HG03103 (cell line): Measurements from ENCODE around the gene GDNF.
"Not testable (repeated sequence)": the region's sequence is repeated elsewhere in the genome, so short reads cannot be mapped to it uniquely, and the experiment has no call there.

Experiments used
- ATAC-seq: cut with Tn5 transposase; IDR thresholded peaks from one replicate; pipeline ENCODE4 v1.9.1; 2021; ENCODE audit warnings: low read depth; ENCODE audit not compliant: unreplicated experiment

Gene GDNF

GRCh38 chr5:37839407-37840052 lies at the start of gene GDNF:
Gene GDNF (minus strand): TSS chr5:37840041. CDS start chr5:37834796, 5,245 bp downstream.
- no peak for ATAC-seq

GRCh38 chr5:37888476-37888875 lies 48.6 kb upstream of the GDNF start:
- no peak for ATAC-seq

GRCh38 chr5:37886242-37886905 lies 46.5 kb upstream of the GDNF start:
- no peak for ATAC-seq

- no peak for ATAC-seq
Observed at GRCh38 chr5:37882636-37883035, 42.8 kb upstream of the GDNF start.

- peak; percentile 84 for ATAC-seq
Observed at GRCh38 chr5:37881359-37881758, 41.5 kb upstream of the GDNF start.

GRCh38 chr5:37876943-37877342 lies 37.1 kb upstream of the GDNF start:
- no peak for ATAC-seq

- ATAC-seq, result no peak
Observed at GRCh38 chr5:37876245-37876644, 36.4 kb upstream of the GDNF start.

- no peak for ATAC-seq
Observed at GRCh38 chr5:37875051-37875787, 35.4 kb upstream of the GDNF start.

- no peak for ATAC-seq
Observed at GRCh38 chr5:37873988-37874387, 34.1 kb upstream of the GDNF start.

- no peak for ATAC-seq
Observed at GRCh38 chr5:37871023-37871815, 31.4 kb upstream of the GDNF start.

GRCh38 chr5:37869216-37869615 lies 29.4 kb upstream of the GDNF start:
- no peak for ATAC-seq

GRCh38 chr5:37867654-37868053 lies 27.8 kb upstream of the GDNF start:
- no peak for ATAC-seq

GRCh38 chr5:37862907-37863306 lies 23.1 kb upstream of the GDNF start:
- ATAC-seq, result not testable (repeated sequence)

- ATAC-seq, result no peak
Observed at GRCh38 chr5:37860206-37860605, 20.4 kb upstream of the GDNF start.

GRCh38 chr5:37859805-37860204 lies 20.0 kb upstream of the GDNF start:
- peak; percentile 95 for ATAC-seq

- no peak for ATAC-seq
Observed at GRCh38 chr5:37858250-37858649, 18.4 kb upstream of the GDNF start.

GRCh38 chr5:37857696-37858095 lies 17.9 kb upstream of the GDNF start:
- no peak for ATAC-seq

GRCh38 chr5:37855438-37855837 lies 15.6 kb upstream of the GDNF start:
- no peak for ATAC-seq

GRCh38 chr5:37851305-37851704 lies 11.5 kb upstream of the GDNF start:
- ATAC-seq, result no peak

GRCh38 chr5:37850226-37850865 lies 10.5 kb upstream of the GDNF start:
- no peak for ATAC-seq
